Lower leg skin (tissue), 4 donors: ENCODE measurements around the gene NFAT5. TPM values are rescaled to one million over a fixed set of nuclear protein-coding genes. Genes with fewer than 3 reads are reported as not detected.

Experiments used
- DNase-seq, 2 donors: peaks; one replicate each; pipeline ENCODE4 v3.0.0-alpha.2; 2019; ENCODE audit warnings: low spot score in 2 of 2
- H3K4me3 ChIP-seq: fragments of 200-600 bp; sonication (generic); 2 replicates; pipeline ENCODE4 v1.5.1; 2017; ENCODE audit warnings: mild to moderate bottlenecking, low read depth; ENCODE audit not compliant: poor library complexity, severe bottlenecking
- POLR2A ChIP-seq, 2 donors: fragments of 450-650 bp; IDR thresholded peaks; one replicate each; pipeline ENCODE4 v1.6.1; 2016 to 2017; ENCODE audit warnings: antibody characterized with exemption in 2 of 2, mild to moderate bottlenecking in 1 of 2, moderate library complexity in 1 of 2
- WGBS, 2 donors: methylation state at CpG; one replicate each; pipeline ENCODE4 v1.1.5; 2018; 5-methylcytosine and 5-hydroxymethylcytosine counted together
- intact Hi-C: fragments of 100-400 bp; cut with DNase I; formaldehyde crosslinking; loops from one replicate; pipeline ENCODE4 v1.15.0; 2023; ENCODE audit warnings: low total_unique reads
- total RNA-seq, 4 donors: library from RNA; depleted of rRNA; stranded (reverse); fragments of >200 nt; gene quantifications; one replicate each; pipeline ENCODE4 v1.1.0, GENCODE V29; 2016
- TF ChIP-seq, protein P1 (sequence below), 3 donors: fragments of 450-650 bp; IDR thresholded peaks; one replicate each; pipeline ENCODE4 v1.5.1; 2016; ENCODE audit warnings: antibody characterized with exemption in 3 of 3, mild to moderate bottlenecking in 3 of 3, moderate library complexity in 2 of 3

The NFAT5 gene
- total RNA-seq, 4 donors from 2014 or later = 74.7 to 114 (median 88.6) TPM

DNA sequence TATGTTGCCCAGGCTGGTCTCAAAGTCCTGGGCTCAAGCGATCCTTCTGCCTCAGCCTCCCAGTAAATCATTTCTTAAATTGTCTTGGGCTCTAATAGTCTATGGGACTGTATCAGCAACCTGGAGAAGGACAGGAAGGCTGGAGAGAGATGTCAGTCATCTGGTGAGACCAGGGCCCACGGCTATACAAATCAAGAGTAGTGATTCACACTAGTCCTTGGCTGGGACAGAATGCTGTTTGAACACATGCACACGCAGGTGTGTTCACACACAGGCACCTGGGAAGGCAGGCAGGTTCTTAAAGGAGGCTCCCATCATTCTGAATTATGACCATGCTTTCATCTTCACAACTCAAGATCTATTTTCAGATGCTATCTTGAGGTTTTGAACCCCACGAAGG lies 146.5 kb downstream of the NFAT5 start:
- DNase-seq = peak in 1 of 2 donors; percentile 9

DNA sequence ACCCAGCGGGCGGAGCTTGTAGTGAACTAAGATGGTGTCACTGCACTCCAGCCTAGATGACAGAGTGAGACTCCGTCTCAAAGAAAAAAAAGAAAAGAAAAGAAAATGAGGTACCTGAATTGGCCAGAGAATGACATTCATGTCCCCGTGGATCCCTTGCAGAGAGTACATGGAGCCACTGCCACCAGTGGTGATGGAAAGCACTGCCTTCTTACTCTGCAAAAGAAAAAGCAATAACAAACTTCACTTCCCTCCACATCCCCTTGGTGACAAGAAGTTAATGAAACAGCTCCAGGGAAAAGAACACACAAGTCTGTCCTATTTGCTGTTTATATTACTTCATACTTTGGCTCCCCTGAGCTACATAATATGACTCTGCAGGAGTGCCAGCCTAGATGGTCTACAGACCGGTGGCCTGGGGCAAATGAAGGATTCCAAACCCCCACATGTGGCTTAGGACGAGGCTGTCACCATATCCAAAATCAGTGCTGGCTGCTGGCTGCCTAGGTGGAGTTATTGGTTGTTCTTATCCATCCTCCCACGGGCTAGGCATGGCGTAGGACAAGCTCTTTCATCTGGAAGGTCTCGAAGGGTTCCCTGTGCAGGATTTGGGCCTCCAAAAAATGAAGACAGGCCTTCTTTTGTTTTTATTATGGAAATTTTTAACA lies 147.3 kb downstream of the NFAT5 start:
- TF ChIP-seq POLR2A (IDR thresholded peaks at IDR 0.05) = no peak
- TF ChIP-seq, protein P1, sequence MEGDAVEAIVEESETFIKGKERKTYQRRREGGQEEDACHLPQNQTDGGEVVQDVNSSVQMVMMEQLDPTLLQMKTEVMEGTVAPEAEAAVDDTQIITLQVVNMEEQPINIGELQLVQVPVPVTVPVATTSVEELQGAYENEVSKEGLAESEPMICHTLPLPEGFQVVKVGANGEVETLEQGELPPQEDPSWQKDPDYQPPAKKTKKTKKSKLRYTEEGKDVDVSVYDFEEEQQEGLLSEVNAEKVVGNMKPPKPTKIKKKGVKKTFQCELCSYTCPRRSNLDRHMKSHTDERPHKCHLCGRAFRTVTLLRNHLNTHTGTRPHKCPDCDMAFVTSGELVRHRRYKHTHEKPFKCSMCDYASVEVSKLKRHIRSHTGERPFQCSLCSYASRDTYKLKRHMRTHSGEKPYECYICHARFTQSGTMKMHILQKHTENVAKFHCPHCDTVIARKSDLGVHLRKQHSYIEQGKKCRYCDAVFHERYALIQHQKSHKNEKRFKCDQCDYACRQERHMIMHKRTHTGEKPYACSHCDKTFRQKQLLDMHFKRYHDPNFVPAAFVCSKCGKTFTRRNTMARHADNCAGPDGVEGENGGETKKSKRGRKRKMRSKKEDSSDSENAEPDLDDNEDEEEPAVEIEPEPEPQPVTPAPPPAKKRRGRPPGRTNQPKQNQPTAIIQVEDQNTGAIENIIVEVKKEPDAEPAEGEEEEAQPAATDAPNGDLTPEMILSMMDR (IDR thresholded peaks at IDR 0.05) = no peak
- WGBS, 2 donors = 78 to 86% methylated on average over 9 of the region's 9 CpGs
- no peak overlapping the region for H3K4me3 ChIP-seq
- intact Hi-C loops = no loop called here
- DNase-seq = peak in 1 of 2 donors; percentile 64

More for the DNA sequence above, 146.5 kb downstream of the NFAT5 start:
- WGBS, 2 donors = 58 to 70% methylated on average over 4 of the region's 4 CpGs
- intact Hi-C loops = no loop called here
- TF ChIP-seq POLR2A (IDR thresholded peaks at IDR 0.05) = no peak
- TF ChIP-seq, protein P1 (IDR thresholded peaks at IDR 0.05) = no peak
- no peak overlapping the region for H3K4me3 ChIP-seq

DNA sequence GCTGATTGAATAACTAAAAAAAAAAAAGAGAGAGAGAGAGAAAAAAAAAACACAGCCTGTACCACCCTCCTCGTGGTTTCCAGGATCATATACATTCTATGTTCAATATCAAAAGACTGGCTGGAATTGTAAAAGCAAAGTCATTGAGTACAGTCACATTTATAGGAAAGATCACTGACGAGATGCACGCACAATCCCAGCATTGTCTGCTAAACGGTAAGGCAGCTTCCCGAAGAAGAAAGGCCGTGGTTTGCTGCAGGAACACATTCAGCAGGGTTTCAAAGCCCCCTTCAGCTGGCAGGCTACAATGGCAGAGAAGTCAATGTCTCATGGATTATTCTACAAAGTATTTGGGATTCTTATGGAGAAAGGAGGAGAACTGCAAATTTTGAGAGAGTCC lies 151.3 kb downstream of the NFAT5 start:
- DNase-seq = peak in 1 of 2 donors; percentile 28
- WGBS, 2 donors = 80 to 83% methylated on average over 6 of the region's 6 CpGs
- no peak for TF ChIP-seq POLR2A (IDR thresholded peaks at IDR 0.05)
- TF ChIP-seq, protein P1 (IDR thresholded peaks at IDR 0.05) = no peak
- H3K4me3 ChIP-seq = no peak overlapping the region
- intact Hi-C loops = no loop called here

DNA sequence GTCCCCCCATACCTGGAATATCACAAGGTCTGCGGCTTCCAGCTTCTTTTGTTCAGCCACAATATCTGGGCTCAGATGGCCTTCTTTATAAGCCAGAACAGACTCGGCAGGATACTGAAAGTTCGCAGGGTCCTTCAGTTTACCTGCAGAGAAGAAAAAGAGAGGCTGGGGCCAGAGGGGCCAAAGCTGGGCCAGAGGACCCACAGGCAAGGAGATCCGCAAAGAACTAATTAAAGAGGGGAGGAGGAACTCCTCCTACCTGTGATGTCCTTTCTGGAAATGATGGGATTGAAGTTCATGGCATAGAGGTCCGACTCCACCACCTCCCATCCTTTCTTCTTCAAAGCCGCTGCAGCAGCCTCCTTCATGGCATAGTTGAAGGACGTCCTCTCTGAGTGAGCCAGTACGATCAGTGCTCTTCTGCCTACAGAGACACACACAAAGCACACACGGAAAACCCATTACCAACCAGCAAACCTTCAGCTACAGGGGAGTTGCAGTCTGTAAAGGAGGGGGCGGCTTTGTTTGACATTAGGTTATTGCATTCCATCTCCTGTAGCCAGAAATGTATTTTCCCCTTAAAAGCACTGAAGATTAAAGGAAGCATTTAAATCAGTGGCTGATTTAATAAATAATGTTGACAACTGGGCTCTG lies 152.5 kb downstream of the NFAT5 start:
- 89% methylated on average over 10 of the region's 10 CpGs for WGBS, 2 donors
- H3K4me3 ChIP-seq = no peak overlapping the region
- peak in 1 of 2 donors; percentile 43 for DNase-seq
- no peak for TF ChIP-seq POLR2A (IDR thresholded peaks at IDR 0.05)
- TF ChIP-seq, protein P1 (IDR thresholded peaks at IDR 0.05) = no peak
- intact Hi-C loops = no loop called here

DNA sequence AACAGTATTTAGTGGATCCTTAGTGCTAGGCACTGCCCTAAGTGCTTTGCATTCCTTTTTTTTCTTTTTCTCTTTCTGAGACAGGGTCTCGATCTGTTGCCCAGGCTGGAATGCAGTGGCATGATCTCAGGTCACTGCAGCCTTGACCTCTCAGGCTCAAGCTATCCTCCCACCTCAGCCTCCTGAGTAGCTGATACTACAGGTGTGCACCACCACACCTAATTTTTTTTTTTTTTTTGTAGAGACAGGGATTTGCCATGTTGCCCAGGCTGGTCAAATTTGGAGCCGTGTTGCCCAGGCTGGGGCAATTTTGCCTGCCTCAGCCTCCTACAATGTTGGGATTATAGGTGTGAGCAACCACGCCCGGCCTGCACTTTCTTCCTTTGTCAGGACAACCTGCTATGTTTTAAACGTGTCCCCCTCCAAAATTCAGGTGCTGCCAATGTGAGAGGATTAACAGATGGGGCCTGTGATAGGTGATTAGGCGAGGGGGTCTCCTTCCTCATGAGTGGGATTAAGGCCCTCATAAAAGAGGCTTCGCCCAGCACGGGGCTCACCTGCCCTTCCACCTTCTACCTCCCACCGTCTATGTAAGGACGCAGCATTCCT lies 155.2 kb downstream of the NFAT5 start:
- 91% methylated on average over 10 of the region's 10 CpGs for WGBS, 2 donors
- peak in 1 of 2 donors; percentile 57 for DNase-seq
- intact Hi-C loops = no loop called here
- TF ChIP-seq POLR2A (IDR thresholded peaks at IDR 0.05) = no peak
- TF ChIP-seq, protein P1 (IDR thresholded peaks at IDR 0.05) = no peak
- H3K4me3 ChIP-seq = no peak overlapping the region
